Cardiac muscle cell (in vitro differentiated cells and primary cell): ENCODE measurements around the gene EXOC1. TPM values are rescaled to one million over a fixed set of nuclear protein-coding genes. Genes with fewer than 3 reads are reported as not detected.

Experiments used
- DNase-seq, 2 donors: peaks; one replicate each; pipeline versions ENCODE4 v3.0.0 to v3.0.0-alpha.2; 2010 to 2017; ENCODE audit warnings: low read depth in 1 of 2, low spot score in 1 of 2
- H3K27ac ChIP-seq: fragments of 200-600 bp; sonication (generic); 2 replicates; pipeline ENCODE4 v1.5.1; 2016
- H3K27me3 ChIP-seq: fragments of 200-600 bp; sonication (generic); 2 replicates; pipeline ENCODE4 v1.6.0; 2016; ENCODE audit warnings: control low read depth
- H3K36me3 ChIP-seq: fragments of 200-600 bp; sonication (generic); 2 replicates; pipeline ENCODE4 v1.5.1; 2016; ENCODE audit warnings: control low read depth
- H3K4me1 ChIP-seq: fragments of 200-600 bp; sonication (generic); 2 replicates; pipeline ENCODE4 v1.8.1; 2017; ENCODE audit warnings: low read depth, mild to moderate bottlenecking, mixed run types
- H3K4me3 ChIP-seq: fragments of 200-600 bp; sonication (generic); 2 replicates; pipeline ENCODE4 v1.5.1; 2016; ENCODE audit warnings: mild to moderate bottlenecking
- H3K9me3 ChIP-seq: fragments of 200-600 bp; sonication (generic); 2 replicates; pipeline ENCODE4 v1.5.1; 2017; ENCODE audit warnings: low read depth, mild to moderate bottlenecking, control low read depth
- CTCF ChIP-seq: IDR thresholded peaks from 2 replicates; pipeline ENCODE4 v1.5.1; 2012; ENCODE audit warnings: low read depth, mild to moderate bottlenecking, low read length
- polyA plus RNA-seq: library from polyadenylated mRNA; unstranded; fragments of >200 nt; fragmentation: Nextera tagmentation; extraction: Ambion mirVana; gene quantifications from 2 replicates; pipeline ENCODE4 v1.2.1, GENCODE V29; 2016
- total RNA-seq: library from RNA; depleted of rRNA; stranded (reverse); fragments of >200 nt; gene quantifications from 2 replicates; pipeline ENCODE4 v1.2.3, GENCODE V29; 2016

The EXOC1 gene
- total and polyA plus RNA-seq, 2 experiments from 2014 or later, result 17.9 to 27.6 TPM

- Histone ChIP-seq H3K9me3 (no peaks in the 10 kb centered on the region), H3K36me3 (peaks cover 9% of the 10 kb centered on the region), H3K27ac (no peak overlapping the region), H3K27me3 (no peaks in the 10 kb centered on the region), H3K4me1 (no peaks in the 10 kb centered on the region), H3K4me3 (no peak overlapping the region)
- no peak for TF ChIP-seq CTCF
- DNase-seq, result no peak
These were observed 34.1 kb downstream of the EXOC1 start for GRCh38 chr4:55887594-55887993.

- Histone ChIP-seq H3K27ac (no peak overlapping the region), H3K4me3 (no peak overlapping the region), H3K9me3 (no peaks in the 10 kb centered on the region), H3K4me1 (no peaks in the 10 kb centered on the region), H3K36me3 (peaks cover 22% of the 10 kb centered on the region), H3K27me3 (no peaks in the 10 kb centered on the region)
- TF ChIP-seq CTCF, result no peak
- DNase-seq, result no peak
These were observed 38.7 kb downstream of the EXOC1 start for GRCh38 chr4:55892156-55892555.

- no peak overlapping the region for H3K27ac ChIP-seq
- H3K4me1 ChIP-seq, result no peaks in the 10 kb centered on the region
- H3K4me3 ChIP-seq, result no peak overlapping the region
- no peak for TF ChIP-seq CTCF
- H3K9me3 ChIP-seq, result no peaks in the 10 kb centered on the region
- no peak for DNase-seq
- H3K36me3 ChIP-seq, result peaks cover 28% of the 10 kb centered on the region
- no peaks in the 10 kb centered on the region for H3K27me3 ChIP-seq
These were observed 43.2 kb downstream of the EXOC1 start for GRCh38 chr4:55896622-55897021.

GRCh38 chr4:55902677-55903076 is 49.2 kb downstream of the EXOC1 start:
- no peak for DNase-seq
- Histone ChIP-seq H3K27ac (no peak overlapping the region), H3K4me1 (no peaks in the 10 kb centered on the region), H3K4me3 (no peak overlapping the region), H3K27me3 (no peaks in the 10 kb centered on the region), H3K36me3 (peaks cover 20% of the 10 kb centered on the region), H3K9me3 (no peaks in the 10 kb centered on the region)
- TF ChIP-seq CTCF, result no peak

GRCh38 chr4:55903577-55903976 is 50.1 kb downstream of the EXOC1 start:
- H3K4me3 ChIP-seq, result no peak overlapping the region
- no peak overlapping the region for H3K27ac ChIP-seq
- peaks cover 20% of the 10 kb centered on the region for H3K36me3 ChIP-seq
- H3K9me3 ChIP-seq, result no peaks in the 10 kb centered on the region
- H3K27me3 ChIP-seq, result no peaks in the 10 kb centered on the region
- no peak for TF ChIP-seq CTCF
- no peaks in the 10 kb centered on the region for H3K4me1 ChIP-seq
- no peak for DNase-seq

- DNase-seq, result no peak
- H3K4me3 ChIP-seq, result no peak overlapping the region
- TF ChIP-seq CTCF, result no peak
These were observed 51.1 kb downstream of the EXOC1 start for GRCh38 chr4:55904576-55904975.

More at GRCh38 chr4:55904576-55904975, 51.1 kb downstream of the EXOC1 start:
- Histone ChIP-seq H3K27me3 (no peaks in the 10 kb centered on the region), H3K9me3 (no peaks in the 10 kb centered on the region), H3K36me3 (peaks cover 20% of the 10 kb centered on the region), H3K27ac (no peak overlapping the region), H3K4me1 (no peaks in the 10 kb centered on the region)
